ENCODE measurements around the gene CYB561. TPM values are rescaled to one million over a fixed set of nuclear protein-coding genes. Genes with fewer than 3 reads are reported as not detected.

The CYB561 gene
- total RNA-seq, 1 experiment from 2014 or later, result 40.1 TPM

DNA sequence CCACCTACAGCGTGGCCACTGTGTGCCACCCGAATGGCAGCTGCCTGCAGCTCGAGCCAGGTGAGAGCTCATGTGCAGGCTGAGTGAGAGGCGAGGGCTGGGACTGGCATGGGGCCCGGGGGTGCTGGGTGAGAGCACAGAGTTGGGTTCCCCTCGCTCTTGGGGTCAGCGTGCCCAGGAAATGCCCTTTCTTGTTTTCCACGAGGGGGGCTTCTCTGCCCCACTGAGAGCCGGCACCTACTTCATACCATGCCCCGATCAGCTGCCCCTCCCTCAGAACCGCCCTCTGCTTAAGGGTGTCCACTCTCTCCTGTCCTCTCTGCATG, 40.9 kb upstream of the CYB561 start:
- Histone ChIP-seq H3K4me1 (ENCODE audit: control insufficient read depth, insufficient read depth, low read length) (no peaks in the 10 kb centered on the region), H3K27ac (ENCODE audit: low read length) (no peak overlapping the region), H3K9me3 (ENCODE audit: control insufficient read depth, insufficient read depth, low read depth, low read length) (no peaks in the 10 kb centered on the region), H3K27me3 (ENCODE audit: control insufficient read depth, insufficient read depth, low read length) (no peaks in the 10 kb centered on the region), H3K36me3 (ENCODE audit: control insufficient read depth, insufficient read depth, low read length) (no peaks in the 10 kb centered on the region), H3K4me3 (ENCODE audit: low read depth in 2 of 2, low read length in 2 of 2) (no peak overlapping the region)
- CTCF ChIA-PET, result interaction anchor here (0.7 kb wide), 1 partner anchor 53 kb away, joined by 3 read pairs; no protein-coding TSS in a partner anchor
- in situ Hi-C loops (cut with HindIII; ENCODE audit: low pct_unique_long_range_greater_than_20kb, low sequenced_read_pairs) (no loop called here), intact Hi-C loops (cut with micrococcal nuclease; ENCODE audit: unreplicated experiment) (no loop called here)
- TF ChIP-seq POLR2AphosphoS5 (IDR thresholded peaks at IDR 0.05; ENCODE audit: low read depth, low read length) (no peak), TCF7L2 (IDR thresholded peaks at IDR 0.05; ENCODE audit: low read depth, low read length) (no peak), SIN3A (IDR thresholded peaks at IDR 0.05; ENCODE audit: borderline replicate concordance, insufficient read depth, low read depth, low read length) (no peak)
- TF ChIP-seq, protein P1, sequence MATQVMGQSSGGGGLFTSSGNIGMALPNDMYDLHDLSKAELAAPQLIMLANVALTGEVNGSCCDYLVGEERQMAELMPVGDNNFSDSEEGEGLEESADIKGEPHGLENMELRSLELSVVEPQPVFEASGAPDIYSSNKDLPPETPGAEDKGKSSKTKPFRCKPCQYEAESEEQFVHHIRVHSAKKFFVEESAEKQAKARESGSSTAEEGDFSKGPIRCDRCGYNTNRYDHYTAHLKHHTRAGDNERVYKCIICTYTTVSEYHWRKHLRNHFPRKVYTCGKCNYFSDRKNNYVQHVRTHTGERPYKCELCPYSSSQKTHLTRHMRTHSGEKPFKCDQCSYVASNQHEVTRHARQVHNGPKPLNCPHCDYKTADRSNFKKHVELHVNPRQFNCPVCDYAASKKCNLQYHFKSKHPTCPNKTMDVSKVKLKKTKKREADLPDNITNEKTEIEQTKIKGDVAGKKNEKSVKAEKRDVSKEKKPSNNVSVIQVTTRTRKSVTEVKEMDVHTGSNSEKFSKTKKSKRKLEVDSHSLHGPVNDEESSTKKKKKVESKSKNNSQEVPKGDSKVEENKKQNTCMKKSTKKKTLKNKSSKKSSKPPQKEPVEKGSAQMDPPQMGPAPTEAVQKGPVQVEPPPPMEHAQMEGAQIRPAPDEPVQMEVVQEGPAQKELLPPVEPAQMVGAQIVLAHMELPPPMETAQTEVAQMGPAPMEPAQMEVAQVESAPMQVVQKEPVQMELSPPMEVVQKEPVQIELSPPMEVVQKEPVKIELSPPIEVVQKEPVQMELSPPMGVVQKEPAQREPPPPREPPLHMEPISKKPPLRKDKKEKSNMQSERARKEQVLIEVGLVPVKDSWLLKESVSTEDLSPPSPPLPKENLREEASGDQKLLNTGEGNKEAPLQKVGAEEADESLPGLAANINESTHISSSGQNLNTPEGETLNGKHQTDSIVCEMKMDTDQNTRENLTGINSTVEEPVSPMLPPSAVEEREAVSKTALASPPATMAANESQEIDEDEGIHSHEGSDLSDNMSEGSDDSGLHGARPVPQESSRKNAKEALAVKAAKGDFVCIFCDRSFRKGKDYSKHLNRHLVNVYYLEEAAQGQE (IDR thresholded peaks at IDR 0.05; ENCODE audit: insufficient read depth in 1 of 2, low read depth in 2 of 2, low read length in 1 of 2), result no peak
- TF ChIP-seq, protein P2, sequence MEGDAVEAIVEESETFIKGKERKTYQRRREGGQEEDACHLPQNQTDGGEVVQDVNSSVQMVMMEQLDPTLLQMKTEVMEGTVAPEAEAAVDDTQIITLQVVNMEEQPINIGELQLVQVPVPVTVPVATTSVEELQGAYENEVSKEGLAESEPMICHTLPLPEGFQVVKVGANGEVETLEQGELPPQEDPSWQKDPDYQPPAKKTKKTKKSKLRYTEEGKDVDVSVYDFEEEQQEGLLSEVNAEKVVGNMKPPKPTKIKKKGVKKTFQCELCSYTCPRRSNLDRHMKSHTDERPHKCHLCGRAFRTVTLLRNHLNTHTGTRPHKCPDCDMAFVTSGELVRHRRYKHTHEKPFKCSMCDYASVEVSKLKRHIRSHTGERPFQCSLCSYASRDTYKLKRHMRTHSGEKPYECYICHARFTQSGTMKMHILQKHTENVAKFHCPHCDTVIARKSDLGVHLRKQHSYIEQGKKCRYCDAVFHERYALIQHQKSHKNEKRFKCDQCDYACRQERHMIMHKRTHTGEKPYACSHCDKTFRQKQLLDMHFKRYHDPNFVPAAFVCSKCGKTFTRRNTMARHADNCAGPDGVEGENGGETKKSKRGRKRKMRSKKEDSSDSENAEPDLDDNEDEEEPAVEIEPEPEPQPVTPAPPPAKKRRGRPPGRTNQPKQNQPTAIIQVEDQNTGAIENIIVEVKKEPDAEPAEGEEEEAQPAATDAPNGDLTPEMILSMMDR (IDR thresholded peaks at IDR 0.05), result no peak
- DNase-seq (ENCODE audit: low read depth, low spot score) (no peak), ATAC-seq (no peak)
- POLR2A ChIA-PET, result interaction anchor here (0.6 kb wide), 1 partner anchor 12 kb away, joined by 6 read pairs; no protein-coding TSS in a partner anchor
- no TSS peak for BruUV-seq (replicated peaks)

DNA sequence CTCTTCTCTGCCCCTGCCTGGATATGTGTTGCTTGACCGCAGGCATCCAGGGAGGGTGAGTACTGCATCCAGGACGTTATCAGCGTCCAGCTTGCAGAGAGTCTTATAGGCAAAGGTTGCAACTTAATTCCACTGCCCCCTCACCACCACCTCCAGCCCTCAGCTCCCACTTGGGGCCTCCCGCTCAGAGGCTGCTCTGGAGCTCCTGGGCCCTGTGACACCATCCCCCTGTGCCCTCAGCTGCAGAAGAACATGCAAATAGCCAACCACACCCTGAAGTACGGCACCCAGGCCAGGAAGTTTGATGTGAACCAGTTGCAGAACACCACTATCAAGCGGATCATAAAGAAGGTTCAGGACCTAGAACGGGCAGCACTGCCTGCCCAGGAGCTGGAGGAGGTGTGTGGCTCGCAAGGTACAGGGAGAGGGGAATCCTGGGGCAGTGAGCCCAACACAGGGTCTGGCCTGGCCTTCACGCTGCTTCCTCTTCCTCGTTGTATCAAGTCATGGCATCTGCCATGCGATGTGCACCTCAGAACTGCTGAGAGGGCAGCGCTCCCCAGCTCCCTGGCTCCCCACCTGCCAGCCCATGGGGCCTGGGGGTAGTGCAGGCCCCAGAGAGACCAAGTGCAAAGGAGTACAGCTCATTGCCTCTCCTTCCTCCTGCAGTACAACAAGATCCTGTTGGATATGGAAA, 40.4 kb upstream of the CYB561 start:
- ChIA-PET POLR2A (interaction anchor here (0.6 kb wide), 1 partner anchor 13 kb away, joined by 6 read pairs; no protein-coding TSS in a partner anchor), CTCF (interaction anchor here (0.7 kb wide), 1 partner anchor 52 kb away, joined by 3 read pairs; no protein-coding TSS in a partner anchor)
- H3K4me1 ChIP-seq (ENCODE audit: control insufficient read depth, insufficient read depth, low read length), result no peaks in the 10 kb centered on the region
- DNase-seq (ENCODE audit: low read depth, low spot score), result no peak
- H3K4me3 ChIP-seq (ENCODE audit: low read depth in 2 of 2, low read length in 2 of 2), result no peak overlapping the region
- no peaks in the 10 kb centered on the region for H3K9me3 ChIP-seq (ENCODE audit: control insufficient read depth, insufficient read depth, low read depth, low read length)
- no peak overlapping the region for H3K27ac ChIP-seq (ENCODE audit: low read length)
- intact Hi-C loops (cut with micrococcal nuclease; ENCODE audit: unreplicated experiment), result no loop called here
- no peaks in the 10 kb centered on the region for H3K27me3 ChIP-seq (ENCODE audit: control insufficient read depth, insufficient read depth, low read length)
- no peak for ATAC-seq
- in situ Hi-C loops (cut with HindIII; ENCODE audit: low pct_unique_long_range_greater_than_20kb, low sequenced_read_pairs), result no loop called here
- no peaks in the 10 kb centered on the region for H3K36me3 ChIP-seq (ENCODE audit: control insufficient read depth, insufficient read depth, low read length)
- no peak for TF ChIP-seq TCF7L2 (IDR thresholded peaks at IDR 0.05; ENCODE audit: low read depth, low read length)
- TF ChIP-seq POLR2AphosphoS5 (IDR thresholded peaks at IDR 0.05; ENCODE audit: low read depth, low read length), result no peak
- TF ChIP-seq SIN3A (IDR thresholded peaks at IDR 0.05; ENCODE audit: borderline replicate concordance, insufficient read depth, low read depth, low read length), result no peak
- TF ChIP-seq, protein P2 (IDR thresholded peaks at IDR 0.05), result no peak
- TF ChIP-seq, protein P1 (IDR thresholded peaks at IDR 0.05; ENCODE audit: insufficient read depth in 1 of 2, low read depth in 2 of 2, low read length in 1 of 2), result no peak
- BruUV-seq (replicated peaks), result no TSS peak

All from Panc1 (cell line).